Stimulated activated CD4-positive, alpha-beta T cell treated with anti-CD3 and anti-CD28 coated beads, Interleukin-2, amount 100 ng/mL, for 4 hours (primary cell): ENCODE data around the gene CMA1.

Experiments used
- DNase-seq: peaks from one replicate; pipeline ENCODE4 v3.0.0-alpha.2; 2020; ENCODE audit warnings: low read depth

The CMA1 gene

DNA sequence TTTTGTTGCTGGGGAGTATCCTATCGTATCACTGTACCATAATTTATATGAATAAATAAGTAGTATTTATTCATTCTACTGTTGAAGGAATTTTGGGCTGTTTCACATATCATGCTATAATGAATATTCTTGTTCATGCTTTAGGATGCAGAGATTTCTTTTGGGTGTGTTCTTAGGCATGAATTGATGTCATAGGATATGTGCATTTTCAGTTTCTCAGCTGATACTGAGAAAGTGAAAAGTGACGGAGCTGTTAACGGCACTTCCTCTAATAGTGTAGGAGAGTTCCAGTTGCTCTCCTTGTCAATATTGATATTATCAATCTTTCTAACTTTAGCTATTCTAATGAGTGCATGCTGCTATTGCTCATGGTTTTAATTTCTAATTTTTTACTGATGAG is 42.3 kb downstream of the CMA1 start:
- no peak for DNase-seq

DNA sequence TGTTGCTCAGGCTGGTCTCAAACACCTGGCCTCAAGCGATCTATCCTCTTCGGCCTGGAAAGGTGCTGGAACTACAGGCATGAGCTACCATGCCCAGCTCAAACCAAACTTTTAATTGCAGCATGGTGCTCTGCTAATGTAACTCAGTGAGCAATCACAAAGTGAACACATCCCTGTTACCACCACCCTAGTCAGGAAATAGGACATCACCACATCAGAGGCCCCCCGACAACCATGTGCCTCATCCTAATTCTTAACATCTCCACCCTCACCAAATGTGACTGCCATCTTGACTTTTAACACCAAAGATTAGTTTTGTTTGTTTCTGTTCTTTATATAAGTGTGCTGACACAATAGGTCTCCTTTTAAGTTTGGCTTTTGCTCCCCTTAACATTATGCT is 42.7 kb downstream of the CMA1 start:
- DNase-seq = no peak

GRCh38 chr14:24463884-24464785 is 43.9 kb downstream of the CMA1 start:
- no peak for DNase-seq

GRCh38 chr14:24463017-24463883 is 44.8 kb downstream of the CMA1 start:
- no peak for DNase-seq

- no peak for DNase-seq
Observed at GRCh38 chr14:24461336-24461735, 46.7 kb downstream of the CMA1 start.

DNA sequence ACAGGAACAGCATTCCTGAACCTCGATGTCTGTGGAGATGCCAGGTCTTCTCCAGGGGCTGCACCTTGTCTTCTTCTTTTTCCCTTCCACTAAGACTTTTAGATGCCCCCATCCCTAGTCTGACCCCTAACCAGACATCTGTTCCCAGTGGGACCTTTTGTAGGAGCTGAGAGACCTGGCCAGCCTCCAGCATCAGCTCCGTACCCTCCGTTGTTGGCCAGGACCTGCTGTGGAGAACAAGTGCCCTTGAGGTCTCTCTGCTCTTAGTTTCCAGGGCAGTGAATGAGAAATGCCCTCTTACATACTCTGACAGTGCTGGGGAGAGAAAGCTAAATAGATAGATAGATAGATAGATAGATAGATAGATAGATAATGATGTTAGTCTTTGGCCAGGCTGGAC is 48.7 kb downstream of the CMA1 start:
- DNase-seq = no peak

GRCh38 chr14:24458736-24459135 is 49.3 kb downstream of the CMA1 start:
- no peak for DNase-seq

- no peak for DNase-seq
Observed at GRCh38 chr14:24456980-24457379, 51.1 kb downstream of the CMA1 start.
